Measurements from ENCODE around the gene LRRC56.

LRRC56 gene

DNA sequence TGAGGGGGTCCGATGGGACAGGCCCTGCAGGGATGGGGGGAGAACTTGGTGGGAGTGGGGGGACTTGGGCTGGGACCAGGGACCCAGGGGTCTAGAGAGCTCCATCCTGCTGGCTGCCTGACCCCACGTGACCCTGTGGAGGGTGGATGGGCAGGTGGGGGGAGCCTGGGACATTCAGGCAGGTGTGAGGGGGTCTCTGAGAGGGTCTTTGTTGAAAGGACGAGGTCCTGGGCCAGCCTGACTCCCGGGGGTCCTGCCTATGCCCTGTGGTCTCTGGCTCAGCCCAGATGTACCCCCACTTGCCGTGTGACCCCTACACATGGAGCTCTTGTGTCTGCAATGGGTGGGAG lies 7.5 kb downstream of the LRRC56 start:
- no peak for DNase-seq

DNA sequence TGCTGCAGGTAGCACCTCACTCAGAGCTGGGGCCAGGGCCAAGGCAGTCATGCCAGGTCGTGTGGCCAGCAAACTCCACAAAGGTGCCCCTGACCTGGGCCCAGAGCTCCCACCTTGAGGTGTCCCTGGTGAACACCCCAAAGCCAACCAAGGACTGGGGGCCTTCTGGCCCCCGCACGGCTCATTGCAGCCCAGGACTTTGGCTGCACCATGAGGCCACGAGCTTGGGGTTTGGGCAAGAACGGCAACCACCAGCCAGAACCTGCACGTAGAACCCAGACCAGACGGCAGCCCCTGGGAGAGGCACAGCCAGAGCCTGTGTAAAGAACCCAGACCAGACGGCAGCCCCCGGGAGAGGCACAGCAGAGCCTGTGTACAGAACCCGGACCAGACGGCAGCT lies 7.8 kb downstream of the LRRC56 start:
- no peak for DNase-seq

DNA sequence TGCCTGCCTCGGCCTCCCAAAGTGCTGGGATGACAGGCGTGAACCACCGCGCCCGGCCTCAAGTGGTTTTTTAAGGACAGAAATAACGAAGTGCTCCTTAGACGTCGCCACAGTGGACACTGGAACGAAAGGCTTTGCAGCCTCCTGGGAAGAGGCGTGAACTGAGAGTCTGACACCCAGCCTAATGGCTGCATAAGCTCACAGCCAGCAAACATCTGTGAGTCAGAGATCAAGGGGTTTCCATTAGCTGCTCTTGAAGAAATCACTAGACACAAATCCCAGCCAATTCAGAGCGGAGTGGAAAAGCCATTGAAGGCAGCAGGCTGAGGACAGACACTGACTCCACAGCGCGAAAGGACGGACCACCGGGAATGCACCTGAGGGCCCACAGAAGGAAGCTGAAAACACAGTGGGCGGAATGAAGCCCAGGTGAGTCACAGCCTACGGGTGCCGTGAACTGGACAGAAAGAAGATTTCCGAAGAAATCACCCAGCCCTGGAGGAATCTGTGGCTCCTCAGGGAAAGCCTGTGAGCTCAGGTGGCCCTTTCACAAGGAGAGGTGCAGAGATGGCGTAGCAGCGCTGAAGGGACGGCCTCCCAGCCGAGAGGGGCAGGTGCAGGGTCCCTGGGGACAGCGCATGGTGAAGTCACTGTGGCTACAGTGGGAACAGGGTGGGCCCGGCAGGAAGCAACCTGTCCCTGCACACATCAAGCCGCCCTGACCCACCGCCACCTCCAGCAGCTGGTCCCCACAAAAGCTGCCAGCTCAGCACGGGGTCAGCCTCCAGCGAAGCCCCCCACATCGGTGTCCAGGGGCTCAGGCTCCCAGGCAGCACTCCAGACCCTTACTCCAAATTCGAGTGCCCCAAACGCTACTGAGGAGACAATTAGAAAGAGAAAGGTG lies 11.6 kb downstream of the LRRC56 start:
- no peak for DNase-seq

DNA sequence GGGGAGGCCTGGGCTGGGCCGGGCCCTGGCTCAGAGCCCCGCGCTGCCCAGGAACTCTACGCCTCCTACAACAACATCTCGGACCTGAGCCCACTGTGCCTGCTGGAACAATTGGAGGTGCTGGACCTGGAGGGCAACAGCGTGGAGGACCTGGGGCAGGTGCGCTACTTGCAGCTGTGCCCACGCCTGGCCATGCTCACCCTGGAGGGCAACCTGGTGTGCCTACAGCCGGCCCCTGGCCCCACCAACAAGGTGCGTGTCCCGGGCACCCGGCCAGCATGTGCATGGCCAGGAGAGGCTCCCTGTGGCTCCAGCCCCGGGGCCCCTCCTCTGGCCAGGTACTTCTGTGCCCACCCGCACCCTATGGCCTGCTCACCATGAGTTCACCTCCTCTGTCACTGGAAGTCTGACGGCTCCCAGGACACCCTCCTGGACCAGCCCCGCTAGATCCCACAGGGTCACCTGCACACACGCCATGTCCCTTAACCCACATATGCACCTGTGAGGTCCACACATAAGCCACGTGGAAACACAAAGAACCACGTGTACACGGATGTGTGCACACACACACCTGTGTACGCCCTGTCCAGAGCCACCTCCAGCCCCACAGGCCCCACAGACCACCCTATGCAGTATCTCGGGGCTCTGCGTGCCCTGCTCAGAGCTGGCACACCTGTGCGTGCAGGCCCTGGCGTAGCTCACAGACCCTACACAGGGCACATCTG lies 12.9 kb downstream of the LRRC56 start:
- no peak for DNase-seq

DNA sequence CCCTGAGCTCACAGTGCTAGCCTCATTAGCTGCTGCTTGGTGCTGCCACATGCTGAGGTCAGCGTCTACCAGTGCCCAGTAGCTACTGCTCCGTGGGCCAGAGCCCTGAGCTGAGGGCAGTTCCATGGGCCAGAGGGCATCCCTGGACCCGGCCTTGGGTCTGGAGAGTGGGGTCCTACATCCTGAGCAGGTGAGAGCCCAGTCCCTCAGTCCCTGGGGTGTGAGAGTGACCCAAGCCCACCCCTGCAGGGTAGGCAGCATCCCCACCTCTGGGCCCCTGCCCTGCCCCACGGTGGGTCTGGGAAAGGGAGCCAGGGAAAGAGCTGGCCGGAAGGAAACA lies 13.4 kb downstream of the LRRC56 start:
- DNase-seq, result no peak

DNA sequence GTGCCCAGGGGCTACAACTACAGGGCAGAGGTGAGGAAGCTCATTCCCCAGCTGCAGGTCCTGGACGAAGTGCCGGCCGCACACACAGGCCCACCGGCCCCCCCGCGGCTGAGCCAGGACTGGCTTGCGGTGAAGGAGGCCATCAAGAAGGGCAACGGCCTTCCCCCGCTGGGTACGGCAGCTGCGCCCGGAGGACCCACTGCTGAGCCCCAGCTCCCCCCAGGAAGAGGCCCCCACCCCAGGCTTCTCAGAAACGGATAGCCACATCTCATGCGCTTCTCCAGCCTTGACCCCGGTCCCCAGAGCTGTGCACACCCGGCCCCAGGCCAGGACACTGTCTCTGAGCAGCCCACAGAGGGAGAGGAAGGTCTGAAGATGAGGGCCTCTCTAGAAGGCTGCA lies 13.8 kb downstream of the LRRC56 start:
- no peak for DNase-seq

DNA sequence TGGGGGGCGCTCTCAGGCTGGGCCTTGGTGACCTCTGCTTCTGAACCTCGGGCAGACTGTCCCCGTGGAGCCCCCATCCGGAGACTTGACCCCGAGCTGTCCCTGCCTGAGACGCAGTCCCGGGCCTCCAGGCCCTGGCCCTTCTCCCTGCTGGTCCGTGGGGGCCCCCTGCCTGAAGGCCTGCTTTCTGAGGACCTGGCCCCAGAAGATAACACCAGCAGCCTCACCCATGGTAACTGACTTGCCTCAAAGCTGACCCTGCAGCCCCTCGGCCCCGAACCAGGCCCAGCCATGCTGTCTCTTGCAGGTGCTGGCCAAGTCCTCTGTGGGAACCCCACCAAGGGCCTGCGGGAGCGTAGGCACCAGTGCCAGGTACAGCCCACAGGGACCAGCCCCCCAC lies 14.3 kb downstream of the LRRC56 start:
- DNase-seq, result no peak

DNA sequence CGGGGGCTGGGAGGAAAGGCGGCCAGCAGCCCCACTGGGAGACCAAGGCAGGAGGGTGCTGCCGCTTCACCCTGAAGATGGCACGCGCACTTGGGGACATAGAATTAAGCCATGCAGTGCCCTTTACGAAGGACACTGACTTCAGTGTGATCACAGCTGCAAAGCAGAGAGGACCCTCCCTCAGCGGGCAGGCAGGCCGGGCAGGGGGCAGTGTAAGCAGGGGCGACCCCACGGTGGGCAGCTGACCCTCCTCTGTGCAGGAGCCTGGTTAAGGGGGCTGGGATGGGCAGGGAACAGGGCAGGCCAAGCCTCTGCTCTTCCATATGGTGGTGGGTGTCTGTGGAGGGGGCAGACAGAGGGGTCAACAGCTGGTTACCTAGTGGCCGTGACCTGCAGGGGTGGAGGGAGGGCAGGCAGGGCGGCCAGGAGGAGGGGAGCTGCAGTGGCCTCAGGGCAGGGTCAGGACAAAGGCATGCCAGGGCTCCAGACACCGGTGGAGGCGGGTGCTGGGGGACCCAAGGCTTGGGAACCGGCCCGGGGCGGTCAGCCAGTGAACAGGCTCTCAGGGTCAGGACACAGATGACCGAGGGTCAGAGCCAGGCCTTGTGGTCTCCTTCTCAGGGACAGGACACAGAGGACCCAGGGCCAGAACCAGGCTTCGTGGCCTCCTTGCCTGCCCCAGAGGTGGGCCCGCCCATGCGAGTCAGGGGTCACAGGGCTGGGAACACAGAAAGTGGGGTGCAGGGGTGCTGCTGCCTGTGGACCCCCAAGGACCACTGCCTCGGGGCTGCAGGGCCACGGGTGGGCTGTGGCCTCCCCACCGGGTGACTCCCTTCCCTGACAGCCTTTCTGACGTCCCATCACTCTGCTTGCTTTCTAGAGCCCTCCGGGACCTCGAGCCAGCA lies 16.0 kb downstream of the LRRC56 start:
- DNase-seq, result no peak

DNA sequence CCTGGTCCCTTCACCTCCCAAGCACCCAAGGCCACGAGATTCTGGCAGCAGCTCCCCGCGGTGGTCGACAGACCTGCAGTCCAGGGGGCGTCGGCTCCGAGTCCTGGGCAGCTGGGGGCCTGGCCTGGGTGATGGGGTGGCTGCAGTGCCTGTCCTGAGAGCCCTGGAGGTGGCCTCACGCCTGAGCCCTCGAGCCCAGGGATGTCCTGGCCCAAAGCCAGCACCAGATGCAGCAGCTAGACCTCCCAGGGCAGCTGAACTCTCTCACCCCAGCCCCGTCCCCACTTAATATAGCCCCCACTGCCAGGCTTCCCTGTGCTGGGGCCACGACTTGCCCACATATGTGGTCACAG lies 16.6 kb downstream of the LRRC56 start:
- DNase-seq, result no peak

DNA sequence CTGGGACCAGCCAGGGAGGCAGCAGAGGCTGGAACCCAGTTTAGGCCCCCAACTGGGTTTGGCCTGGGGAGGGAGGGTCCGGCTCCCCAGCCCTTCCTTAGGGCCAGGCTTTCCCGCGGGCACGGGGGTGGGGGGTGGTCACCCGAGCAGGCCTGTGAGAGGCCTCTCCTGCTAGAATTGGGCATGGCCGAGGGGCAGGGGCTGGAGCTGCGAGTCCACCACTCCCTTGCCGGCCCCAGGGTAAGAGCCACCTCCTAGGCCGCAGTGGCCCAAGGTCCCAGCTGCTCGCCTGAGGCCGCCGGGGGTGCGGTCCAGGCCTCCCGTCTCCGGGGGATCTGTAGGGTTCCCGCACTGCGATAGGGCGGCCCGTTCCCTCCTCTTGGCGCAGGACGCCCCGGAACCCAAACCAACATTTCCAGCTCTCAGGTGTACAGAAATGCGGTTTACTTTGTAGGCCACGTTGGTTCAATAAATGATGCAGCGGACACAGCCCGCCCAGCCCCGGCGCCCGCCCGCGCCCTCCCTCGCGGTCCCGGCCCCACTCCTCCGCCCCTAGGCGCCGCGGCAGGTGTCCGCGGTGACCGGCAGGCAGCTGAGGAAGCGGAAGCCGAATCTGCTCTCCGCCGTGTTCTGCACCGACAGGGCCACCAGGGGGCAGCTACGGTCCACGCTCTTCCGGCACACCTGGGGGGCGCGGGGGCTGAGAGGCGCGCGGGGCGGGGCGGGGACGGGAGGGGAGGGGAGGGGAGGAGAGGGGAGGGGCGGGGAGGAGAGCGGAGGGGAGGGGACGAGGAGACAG lies 17.3 kb downstream of the LRRC56 start:
- peak; percentile 31 to 41 for DNase-seq

DNA sequence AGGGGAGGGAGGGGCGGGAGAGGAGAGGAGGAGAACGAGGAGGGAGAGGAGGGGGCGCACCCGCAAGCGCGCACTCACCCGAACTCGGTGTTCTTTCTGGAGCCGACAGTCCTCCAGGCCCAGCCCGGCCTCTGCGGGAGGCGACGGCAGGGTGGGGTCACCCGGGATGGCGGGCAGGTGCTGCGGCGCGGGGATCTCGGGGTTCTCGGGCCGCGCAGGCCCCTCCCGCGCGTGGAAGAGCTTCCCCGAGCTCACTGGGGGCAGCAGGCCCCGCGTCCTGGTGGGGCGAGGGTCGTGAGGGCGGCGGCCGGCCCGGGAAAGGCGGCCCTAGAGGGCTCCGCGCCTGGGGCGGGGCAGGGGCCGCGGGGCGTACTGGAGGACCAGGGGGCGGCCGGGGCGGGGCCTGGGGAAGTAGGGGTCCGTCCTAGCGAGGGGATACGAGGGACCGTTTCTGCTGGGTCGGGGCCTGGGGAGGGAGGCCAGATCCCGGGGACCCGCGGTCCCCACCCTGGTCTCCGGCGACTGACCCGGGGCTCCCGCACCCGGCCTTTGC lies 18.0 kb downstream of the LRRC56 start:
- no peak for DNase-seq

DNA sequence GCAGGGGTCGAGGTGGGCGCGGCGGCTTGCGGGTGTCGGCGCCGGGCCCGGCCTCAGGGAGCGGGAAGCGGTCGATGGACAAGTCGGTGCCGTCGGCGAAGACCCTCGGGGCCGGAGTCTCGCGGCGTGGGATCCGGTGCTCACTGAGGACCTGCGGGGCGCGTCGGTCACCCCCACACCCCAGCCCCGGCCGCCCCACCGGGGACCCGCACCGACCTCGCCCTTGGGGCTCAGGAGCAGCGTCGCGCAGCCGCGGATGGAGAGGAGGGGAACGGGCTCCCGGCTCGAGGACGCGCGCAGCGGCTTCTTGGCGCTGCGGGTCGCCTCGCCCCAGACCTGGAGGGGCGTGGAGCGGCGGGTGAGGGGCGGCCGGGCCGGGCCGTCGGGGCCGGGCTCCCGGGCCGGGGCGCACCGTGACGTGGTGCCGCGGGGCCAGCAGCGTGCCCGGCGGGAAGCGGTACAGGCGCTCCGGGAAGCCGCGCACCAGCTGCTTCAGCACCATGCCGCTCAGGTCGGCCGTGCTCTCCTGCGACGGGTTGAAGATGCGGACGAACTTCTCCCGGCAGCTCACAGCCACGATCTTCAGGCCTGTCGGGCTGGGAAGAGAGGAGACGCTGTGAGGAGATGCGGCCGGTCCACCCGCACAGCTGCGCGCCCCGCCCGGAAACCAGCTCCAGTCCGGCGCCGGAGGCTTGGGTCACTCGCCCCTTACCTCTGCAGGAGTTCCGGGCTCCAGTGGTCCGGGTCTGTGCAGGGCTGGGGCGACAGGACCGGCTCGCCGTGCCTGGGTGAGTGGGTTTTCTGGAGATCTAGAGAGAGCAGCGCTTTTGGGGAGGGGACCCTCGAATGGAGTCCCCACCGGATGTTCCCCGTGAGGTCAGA lies 18.7 kb downstream of the LRRC56 start:
- no peak for DNase-seq

DNA sequence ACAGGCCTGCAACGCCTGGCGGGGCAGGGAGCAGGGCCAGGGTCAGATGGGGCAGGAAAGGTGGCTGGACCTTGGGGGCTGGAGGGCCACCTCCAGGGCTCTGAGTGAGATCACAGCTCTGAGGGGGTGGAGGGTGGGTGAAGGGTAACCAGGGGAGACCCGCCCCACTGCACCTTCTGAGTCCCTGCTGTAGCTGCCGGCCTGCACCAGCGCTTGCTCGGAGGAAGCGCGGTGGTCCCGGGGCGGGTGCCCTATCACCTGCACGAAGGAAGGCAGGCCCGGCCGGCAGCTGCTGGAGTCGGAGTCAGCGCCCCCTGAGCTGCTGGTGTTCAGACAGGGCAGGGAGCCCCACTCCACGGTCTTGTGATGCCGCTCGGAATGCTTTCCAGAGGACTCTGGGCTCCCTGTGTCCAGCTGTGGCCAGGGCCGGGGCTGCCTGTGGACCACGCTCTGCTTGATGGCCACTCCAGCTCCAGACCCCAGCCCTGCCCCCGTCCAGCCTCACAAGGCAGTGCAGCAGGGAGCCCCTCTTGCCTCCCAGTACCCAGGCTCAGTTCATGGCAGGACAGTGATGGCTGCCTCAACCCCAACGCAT lies 19.4 kb downstream of the LRRC56 start:
- no peak for DNase-seq

DNA sequence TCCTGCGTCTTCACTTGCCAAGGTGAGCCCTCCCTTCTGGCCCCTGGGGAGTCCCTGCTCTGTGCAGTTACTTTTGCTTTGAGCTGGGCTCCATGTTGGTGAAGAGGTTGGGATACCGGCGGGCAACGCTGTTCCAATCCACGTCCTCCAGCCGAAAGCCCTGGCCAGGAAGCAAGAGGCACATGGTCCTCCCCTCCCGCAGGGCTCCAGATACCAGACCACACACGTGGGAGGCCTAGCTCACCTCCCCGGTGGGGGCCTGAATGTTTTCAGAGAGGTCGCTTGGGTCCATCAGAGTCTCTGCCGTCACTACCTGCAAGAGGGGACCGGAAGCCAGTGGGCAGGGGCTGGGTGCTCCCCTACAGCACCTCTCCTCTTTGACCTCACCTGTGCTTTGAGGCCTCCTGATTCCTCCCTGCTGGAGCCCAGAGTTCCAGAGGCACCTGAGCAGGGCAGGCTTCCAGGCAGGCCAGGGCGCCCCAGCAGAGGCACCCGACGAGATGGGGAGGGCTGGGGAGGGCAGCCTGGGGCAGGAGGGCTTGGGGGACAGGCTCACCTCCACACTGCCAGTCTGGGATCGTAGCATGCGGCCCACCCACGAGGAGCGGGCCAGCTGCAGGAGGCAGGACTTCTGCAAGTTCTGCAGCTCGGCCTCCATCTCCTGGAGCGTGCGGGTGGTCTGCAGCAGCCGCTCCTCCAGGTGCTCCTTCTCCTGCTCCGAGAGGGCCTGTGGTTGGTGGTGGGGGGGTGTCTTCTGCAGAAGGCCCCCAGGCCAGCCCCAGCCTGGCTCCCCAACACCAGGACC lies 20.2 kb downstream of the LRRC56 start:
- DNase-seq, result no peak

DNA sequence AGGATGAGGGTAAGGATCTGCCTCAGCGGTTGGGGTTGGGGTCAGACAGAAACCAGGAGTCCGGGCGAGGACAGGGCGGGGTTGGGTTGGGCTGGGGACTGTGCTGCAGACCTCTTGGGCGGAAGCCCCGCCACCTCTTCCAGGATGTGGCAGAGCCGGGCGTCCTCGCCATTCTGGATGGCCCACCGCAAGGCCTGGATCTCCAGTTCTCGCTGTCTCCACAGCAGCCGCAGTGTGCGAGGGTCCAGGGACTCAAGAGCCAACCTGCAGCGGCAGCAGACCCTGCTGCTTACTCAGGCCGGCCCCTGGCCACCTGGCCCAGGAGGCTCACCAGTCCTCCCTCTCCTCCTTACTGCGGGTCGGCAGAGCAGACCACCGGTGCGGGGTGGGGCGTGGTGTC lies 21.2 kb downstream of the LRRC56 start:
- DNase-seq, result no peak

DNA sequence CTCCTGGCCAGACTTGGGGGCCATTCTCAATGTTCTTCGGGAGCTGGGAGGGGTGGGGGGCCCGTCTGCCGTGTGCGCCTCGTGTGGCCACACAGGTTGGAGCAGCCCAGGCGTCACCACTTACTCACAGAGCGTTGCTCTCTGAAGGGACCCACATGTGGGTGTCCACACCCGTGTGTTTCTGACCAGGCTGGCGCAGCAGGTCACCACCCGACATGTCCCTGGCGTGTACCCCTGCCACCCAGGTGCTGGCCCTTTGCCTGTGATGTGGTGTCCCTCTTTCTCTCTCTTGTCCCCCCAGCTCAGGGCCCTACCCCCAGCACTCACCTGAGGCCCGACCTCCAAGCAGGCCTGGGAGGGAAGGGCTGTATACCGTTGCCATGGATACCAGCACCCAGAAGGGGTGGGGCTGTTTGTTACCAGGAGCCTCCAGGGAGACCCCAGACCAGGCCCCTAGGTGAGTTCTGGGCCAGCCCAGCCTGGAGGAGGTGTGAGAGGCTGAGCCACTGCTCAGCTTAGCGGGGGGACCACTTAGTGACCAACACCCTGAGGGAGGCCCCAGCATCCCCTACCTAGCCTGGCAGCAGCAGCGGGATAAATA lies 21.8 kb downstream of the LRRC56 start:
- DNase-seq, result no peak

DNA sequence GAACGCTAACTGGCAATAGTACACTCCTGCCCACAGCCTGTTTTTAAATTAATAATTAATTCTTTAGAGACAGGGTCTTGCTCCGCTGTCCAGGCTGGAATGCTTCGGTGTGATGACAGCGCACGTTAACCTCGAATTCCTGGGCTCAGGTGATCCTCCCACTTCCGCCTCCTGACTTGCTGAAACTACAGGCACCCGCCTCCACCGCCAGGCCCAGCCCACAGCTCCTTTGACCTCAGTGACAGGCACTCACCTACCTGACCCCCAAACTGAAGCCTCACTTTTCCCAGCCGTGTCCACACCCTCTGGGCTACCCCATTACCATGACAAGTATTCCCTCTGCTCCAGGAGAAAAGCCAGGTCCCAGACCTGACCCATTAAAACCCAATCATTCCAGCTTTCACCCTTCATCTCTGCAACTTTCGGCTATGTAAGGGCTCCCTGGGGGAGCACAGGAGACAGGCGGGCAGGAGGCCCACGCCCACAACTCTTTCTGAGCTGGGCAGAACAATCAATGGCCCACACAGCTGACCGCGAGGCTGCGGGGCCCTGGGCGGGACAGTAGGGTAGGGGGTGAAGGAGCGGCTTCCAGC lies 22.5 kb downstream of the LRRC56 start:
- no peak for DNase-seq

DNA sequence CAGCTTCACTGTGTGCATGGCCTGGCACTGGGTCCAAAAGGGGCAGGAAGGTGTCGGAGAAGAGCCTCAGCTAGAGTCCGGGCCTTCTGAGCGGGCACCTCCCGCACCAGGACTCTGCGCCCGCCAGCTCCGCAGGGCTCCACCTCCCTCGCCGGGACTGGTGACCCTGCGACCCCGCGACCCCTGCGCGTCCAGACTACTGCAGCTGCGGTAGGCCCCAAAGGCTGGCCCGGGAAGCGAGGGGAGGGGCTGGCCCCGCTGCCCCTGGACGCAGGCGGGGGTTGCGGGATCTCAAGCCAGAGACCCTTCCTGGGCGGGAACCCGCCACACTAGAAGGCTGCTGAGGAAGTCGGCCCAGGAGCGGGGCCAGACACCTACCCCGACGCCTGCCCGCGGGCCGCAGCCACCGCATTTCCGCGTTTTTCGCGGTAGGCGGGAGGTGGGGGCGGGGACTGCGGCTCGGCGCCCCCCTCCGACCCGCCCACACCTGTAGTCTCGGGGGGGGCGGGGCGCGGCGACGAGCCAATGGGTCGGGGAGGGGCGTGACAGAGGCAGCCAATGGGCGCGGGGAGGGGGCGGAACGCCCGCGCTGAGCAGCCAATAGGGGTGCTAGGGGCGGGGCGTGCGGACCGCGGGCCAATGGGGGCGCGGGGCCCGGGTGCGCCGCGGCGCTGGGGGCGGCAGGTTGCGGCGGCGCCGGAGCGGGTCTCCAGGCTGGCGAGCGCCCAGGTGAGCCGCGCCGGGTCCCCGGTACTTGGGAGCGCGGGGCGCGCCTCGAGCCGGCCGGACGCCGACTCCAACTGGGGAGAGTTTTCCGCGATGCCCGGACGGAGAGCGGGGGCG lies 23.2 kb downstream of the LRRC56 start, which contains the start of the genes LMNTD2 and RASSF7:
Gene LMNTD2 (minus strand): TSS at position 434 of the 843 bp plus-strand sequence. CDS start 22 bp downstream, at position 412.
Gene RASSF7 (plus strand): TSS at position 666 of the 843 bp plus-strand sequence. CDS start 799 bp downstream, outside the sequence.
- peak; percentile 77 to 81 for DNase-seq
